Right lung (tissue), 10 donors: ENCODE data around the gene ZNF511. TPM values are rescaled to one million over a fixed set of nuclear protein-coding genes. Genes with fewer than 3 reads are reported as not detected.
"Not testable (repeated sequence)": the region's sequence is repeated elsewhere in the genome, so short reads cannot be mapped to it uniquely, and the experiment has no call there.

ENCODE experiments used
- DNase-seq, 2 donors: peaks; one replicate each; pipeline ENCODE4 v3.0.0-alpha.2; 2013
- long read RNA-seq, 8 donors: transcript quantifications; one replicate each; lab custom pipeline, GENCODE V29; 2026
- polyA plus RNA-seq, 5 donors: library from polyadenylated mRNA; unstranded; fragments of 120-200 nt; gene quantifications; one replicate each; pipeline versions ENCODE4 v1.2.1 to v1.2.3, GENCODE V29; 2013; ENCODE audit warnings: inconsistent platforms in 1 of 5, low replicate concordance in 1 of 5; ENCODE audit not compliant: insufficient read length in 5 of 5, insufficient read depth in 1 of 5

The ZNF511 gene
- polyA plus RNA-seq = 10 to 100 TPM; 39.1 to 55.9 (median 41.4) TPM
- long read RNA-seq, donor 1, transcript ZNF511-201 (5 exons, 2,004 nt) = minor isoform, 5 of 44 reads
- long read RNA-seq, donor 1, transcript ZNF511-202 (6 exons, 1,520 nt) = major isoform, 36 of 44 reads
- long read RNA-seq, donor 1, partial matches to known transcripts = 0 of 44 reads
- long read RNA-seq, donor 1, other reads (novel, unspliced or antisense) = 0 of 44 reads
- long read RNA-seq, donor 2, transcript ZNF511-202 (6 exons, 1,520 nt) = major isoform, 17 of 21 reads
- long read RNA-seq, donor 2, partial matches to known transcripts = 0 of 21 reads
- long read RNA-seq, donor 2, other reads (novel, unspliced or antisense) = 0 of 21 reads
- long read RNA-seq, donor 3, transcript ZNF511-202 (6 exons, 1,520 nt) = major isoform, 19 of 24 reads
- long read RNA-seq, donor 3, transcript ZNF511-201 (5 exons, 2,004 nt) = minor isoform, 5 of 24 reads
- long read RNA-seq, donor 3, partial matches to known transcripts = 0 of 24 reads
- long read RNA-seq, donor 3, other reads (novel, unspliced or antisense) = 0 of 24 reads
- long read RNA-seq, donor 4, transcript ZNF511-202 (6 exons, 1,520 nt) = major isoform, 8 of 11 reads
- long read RNA-seq, donor 4, partial matches to known transcripts = 0 of 11 reads
- long read RNA-seq, donor 4, other reads (novel, unspliced or antisense) = 0 of 11 reads
- long read RNA-seq, donor 5, transcript ZNF511-202 (6 exons, 1,520 nt) = major isoform, 35 of 48 reads
- long read RNA-seq, donor 5, partial matches to known transcripts = 0 of 48 reads
- long read RNA-seq, donor 5, other reads (novel, unspliced or antisense) = 8 of 48 reads
- long read RNA-seq, donor 6, transcript ZNF511-202 (6 exons, 1,520 nt) = major isoform, 22 of 26 reads
- long read RNA-seq, donor 6, partial matches to known transcripts = 0 of 26 reads
- long read RNA-seq, donor 6, other reads (novel, unspliced or antisense) = 0 of 26 reads
- long read RNA-seq, donor 7, transcript ZNF511-202 (6 exons, 1,520 nt) = major isoform, 26 of 29 reads
- long read RNA-seq, donor 7, partial matches to known transcripts = 0 of 29 reads
- long read RNA-seq, donor 7, other reads (novel, unspliced or antisense) = 0 of 29 reads
- long read RNA-seq, donor 8, transcript ZNF511-202 (6 exons, 1,520 nt) = major isoform, 8 of 11 reads
- long read RNA-seq, donor 8, partial matches to known transcripts = 0 of 11 reads
- long read RNA-seq, donor 8, other reads (novel, unspliced or antisense) = 0 of 11 reads

DNA sequence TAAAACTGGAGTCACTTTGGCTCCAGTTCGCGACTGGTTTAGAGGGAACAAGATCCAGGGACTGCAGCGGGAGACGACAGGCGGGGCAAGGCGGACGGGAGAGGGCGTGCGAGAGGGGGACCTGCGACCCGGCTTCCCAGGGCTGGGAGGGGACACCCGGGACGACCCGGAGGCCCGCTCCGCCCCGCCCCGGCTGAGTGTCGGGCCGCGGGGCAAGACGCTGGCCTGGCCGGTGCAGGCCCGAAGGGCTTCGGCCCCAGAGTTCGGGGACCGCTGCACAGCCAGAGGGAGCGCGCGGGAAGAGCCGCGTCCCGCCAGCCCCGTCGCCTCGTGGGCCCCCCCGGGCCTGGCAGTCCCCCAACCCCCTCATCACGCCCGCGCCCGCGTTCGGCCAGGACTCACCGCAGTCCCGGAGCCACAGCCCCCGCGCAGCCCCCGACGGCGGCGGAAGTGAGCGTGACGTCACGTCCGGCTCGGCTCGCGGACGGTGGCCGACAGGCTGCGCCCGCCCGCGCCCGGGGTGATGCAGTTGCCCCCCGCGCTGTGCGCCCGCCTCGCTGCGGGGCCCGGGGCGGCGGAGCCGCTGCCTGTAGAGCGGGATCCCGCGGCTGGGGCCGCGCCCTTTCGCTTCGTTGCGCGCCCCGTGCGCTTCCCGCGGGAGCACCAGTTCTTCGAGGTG, at the start of gene ZNF511, which contains the start of gene TUBGCP2:
Gene ZNF511, plus strand, starts transcription at position 494 of the 679 bp plus-strand sequence. Its CDS starts 30 bp downstream, at position 524.
Gene TUBGCP2, minus strand, starts transcription at position 452 of the 679 bp plus-strand sequence. CDS start 5,931 bp downstream, outside the sequence.
- DNase-seq = peak; percentile 86 to 87

GRCh38 chr10:133259602-133259989, 49.1 kb upstream of the ZNF511 start:
- DNase-seq = no peak

- DNase-seq = peak in 1 of 2 donors; percentile 54
These were observed 47.6 kb upstream of the ZNF511 start for GRCh38 chr10:133260895-133261725.

- peak in 1 of 2 donors; percentile 63 for DNase-seq
These were observed 46.9 kb upstream of the ZNF511 start for GRCh38 chr10:133261726-133262325.

DNA sequence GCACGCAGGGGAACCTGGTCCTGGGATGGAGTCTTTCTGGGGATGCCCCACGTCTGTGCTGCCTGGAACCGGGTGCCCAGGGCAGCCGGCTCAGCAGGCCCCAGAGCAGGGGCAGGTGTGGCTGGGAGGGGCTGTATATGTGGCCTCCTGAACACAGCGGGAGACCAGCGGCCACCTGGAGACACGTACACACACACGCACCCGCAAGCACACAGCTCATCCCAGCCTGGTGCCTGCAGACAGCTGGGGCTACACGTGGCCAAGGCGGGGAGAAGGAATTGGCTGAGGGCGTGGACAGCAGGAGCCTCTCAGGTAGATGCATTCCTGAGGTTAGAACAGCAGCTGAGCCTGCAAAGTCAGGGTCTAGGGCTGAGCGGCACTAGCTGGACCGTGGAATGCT, 46.0 kb upstream of the ZNF511 start:
- DNase-seq = no peak

DNA sequence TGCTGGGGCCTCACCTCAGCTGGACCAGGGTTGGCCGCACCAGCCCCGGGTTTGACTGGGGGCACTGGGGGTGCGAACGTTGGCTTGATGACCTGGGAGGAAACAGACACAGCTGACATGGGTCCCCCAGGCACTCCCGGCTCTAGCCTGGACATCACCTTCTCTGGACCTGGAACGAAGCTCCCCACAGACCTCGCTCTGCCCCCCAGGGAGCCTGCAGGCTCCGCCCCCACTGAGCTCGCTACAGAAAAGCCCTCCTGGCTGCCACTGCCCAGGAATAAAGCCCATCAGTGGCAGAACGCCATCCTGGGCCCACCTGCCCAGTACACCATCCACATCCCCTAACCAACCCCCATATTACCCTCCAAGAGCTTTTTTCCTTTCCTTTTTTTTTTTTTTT, 45.0 kb upstream of the ZNF511 start:
- no peak for DNase-seq

DNA sequence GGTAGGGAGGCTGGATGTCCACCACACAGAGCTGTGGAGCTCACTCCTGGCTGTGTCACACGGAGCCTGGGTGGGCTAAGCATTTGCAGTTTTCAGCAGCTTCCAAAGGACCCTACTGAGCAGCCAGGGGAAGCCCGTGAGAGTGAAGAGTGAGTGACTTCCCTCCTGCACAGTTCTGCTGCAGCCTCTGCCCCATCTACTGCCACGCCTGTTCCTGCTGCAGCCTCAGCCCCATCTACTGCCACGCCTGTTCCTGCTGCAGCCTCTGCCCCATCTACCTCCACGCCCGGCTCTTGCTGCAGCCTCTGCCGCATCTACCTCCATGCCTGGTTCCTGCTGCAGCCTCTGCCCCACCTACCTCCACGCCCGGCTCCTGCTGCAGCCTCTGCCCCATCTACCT, 44.3 kb upstream of the ZNF511 start:
- no peak for DNase-seq

DNA sequence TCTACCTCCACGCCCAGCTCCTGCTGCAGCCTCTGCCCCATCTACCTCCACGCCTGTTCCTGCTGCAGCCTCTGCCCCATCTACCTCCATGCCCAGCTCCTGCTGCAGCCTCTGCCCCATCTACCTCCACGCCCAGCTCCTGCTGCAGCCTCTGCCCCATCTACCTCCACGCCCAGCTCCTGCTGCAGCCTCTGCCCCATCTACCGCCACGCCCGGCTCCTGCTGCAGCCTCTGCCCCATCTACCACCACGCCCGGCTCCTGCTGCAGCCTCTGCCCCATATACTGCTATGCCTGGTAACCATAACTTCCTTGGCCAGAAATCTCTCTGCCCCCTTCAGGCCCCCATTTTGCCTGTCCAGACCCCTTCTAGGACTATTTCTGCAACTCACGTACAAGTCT, 43.7 kb upstream of the ZNF511 start:
- not testable (repeated sequence) for DNase-seq

DNA sequence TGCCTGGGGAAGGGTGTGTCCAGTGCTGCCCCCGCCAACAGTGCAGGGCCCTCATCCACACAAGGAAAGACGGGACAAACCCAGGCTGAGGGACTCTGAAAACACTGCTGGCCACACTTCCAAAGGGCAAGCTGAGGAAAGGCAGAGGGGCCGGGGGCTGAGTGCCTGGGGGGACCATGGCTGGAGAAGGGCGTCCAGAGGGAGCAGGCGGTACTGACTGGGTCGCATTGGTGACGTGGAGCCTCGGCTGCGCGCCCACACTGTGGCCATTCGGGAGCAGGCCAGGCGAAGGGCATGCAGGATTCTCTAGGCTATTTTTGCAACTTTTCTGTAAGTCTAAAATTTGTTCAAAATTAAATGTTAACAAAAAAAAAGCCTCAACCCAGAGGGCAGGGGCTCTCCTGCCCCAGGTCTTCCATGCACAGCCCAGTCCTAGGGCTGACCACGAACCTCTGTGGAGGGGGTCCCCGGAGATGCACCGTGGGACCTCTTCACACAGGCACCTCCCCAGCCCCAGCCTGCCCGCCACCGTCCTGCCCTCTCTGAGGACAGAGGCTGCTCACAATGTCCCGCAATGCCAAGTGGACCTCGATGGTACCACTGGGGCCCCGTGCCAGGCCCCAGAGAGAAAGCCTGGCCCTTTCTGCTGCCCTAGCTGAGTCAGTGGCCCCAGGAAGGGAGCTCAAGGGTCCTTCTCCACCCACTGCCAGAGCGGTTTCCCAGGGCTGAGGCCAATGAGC, 42.5 kb upstream of the ZNF511 start:
- no peak for DNase-seq

- no peak for DNase-seq
These were observed 41.4 kb upstream of the ZNF511 start for GRCh38 chr10:133267293-133267692.

DNA sequence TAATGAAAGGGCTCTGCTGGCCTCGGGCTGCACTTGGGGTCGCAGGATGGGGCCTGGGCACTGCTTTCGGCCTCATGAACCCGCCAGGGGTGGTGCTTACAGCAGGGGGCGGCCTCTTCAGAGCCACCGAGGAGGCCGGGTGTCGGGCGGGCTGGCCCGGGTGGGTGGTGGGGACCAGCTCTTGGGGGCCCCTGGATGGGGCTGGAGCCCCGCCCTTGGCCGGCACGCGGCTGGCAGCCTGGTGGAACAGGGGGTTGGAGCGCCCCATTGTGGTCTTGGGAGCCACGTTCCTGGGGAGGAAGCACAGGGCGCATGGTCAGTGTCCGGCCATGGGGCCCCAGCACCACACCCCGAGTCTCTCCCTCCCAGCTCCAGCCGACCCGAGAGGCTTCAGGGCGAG, 40.9 kb upstream of the ZNF511 start:
- no peak for DNase-seq

GRCh38 chr10:133268532-133268931, 40.2 kb upstream of the ZNF511 start:
- DNase-seq = no peak

GRCh38 chr10:133269367-133269766, 39.3 kb upstream of the ZNF511 start:
- DNase-seq = no peak

GRCh38 chr10:133270204-133270603, 38.5 kb upstream of the ZNF511 start:
- DNase-seq = no peak

DNA sequence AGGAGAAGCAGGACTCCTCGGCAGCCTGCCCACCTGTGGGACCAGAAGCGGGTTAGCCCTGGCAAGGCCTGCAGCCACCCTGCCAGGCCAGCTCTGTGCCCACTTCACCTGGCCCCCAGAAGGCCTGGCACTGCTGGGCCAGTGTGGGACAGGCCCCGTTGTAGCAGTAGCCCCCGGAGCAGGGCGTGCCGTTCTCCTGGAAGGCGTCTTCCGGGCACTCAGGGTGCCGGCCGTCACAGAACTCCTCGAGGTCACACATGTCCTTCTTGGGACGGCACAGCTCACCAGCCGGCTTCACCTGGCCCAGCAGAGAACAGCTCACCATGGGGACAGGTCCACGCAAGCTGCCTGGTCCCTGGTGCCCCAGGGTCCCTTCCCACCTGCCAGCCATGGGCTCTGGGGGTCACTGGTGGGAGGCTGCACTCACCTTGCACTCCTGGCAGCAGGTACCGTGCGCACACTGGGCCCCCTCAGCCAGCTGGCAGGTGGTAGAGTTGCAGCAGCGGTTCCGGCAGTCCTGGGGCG, 37.9 kb upstream of the ZNF511 start:
- DNase-seq = no peak

DNA sequence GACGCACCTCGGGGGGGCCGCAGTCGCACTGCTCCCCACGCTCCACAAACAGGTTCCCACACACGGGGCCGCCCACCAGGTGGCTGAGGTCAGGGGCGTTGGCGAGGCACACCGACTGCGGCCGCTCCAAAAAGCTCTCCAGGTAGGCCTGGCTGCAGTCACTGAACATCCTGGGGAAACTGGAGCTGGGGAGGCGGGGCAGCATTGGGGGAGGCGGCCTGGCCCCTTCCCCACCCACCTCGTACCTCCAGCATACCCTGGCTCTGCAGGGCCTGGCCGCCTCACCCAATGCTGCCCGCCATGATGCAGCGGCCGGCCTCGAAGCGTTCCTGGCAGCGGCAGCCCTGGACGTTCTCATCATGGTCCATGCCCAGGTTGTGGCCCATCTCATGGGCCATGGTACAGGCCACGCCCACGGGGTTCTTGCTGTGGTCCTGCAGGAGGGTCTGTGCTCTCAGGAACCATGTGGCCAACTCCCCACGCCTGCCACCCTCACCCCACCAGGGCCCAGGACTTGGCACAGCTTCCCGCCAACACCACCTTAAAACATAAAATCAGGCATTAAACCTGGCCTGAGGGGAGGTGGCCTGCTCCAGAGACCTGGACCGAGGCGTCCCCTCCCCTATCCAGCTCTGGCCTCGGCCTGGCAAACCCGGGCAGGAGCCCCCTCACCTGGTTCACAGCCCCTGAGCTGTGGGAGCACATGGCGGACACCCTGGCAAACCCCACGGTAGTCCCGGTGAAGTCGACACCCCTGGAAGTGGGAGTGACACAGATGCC, 37.0 kb upstream of the ZNF511 start:
- no peak for DNase-seq

GRCh38 chr10:133272301-133272963, 36.3 kb upstream of the ZNF511 start:
- DNase-seq = no peak
